ENCODE data around the gene TNFRSF14.

DNA sequence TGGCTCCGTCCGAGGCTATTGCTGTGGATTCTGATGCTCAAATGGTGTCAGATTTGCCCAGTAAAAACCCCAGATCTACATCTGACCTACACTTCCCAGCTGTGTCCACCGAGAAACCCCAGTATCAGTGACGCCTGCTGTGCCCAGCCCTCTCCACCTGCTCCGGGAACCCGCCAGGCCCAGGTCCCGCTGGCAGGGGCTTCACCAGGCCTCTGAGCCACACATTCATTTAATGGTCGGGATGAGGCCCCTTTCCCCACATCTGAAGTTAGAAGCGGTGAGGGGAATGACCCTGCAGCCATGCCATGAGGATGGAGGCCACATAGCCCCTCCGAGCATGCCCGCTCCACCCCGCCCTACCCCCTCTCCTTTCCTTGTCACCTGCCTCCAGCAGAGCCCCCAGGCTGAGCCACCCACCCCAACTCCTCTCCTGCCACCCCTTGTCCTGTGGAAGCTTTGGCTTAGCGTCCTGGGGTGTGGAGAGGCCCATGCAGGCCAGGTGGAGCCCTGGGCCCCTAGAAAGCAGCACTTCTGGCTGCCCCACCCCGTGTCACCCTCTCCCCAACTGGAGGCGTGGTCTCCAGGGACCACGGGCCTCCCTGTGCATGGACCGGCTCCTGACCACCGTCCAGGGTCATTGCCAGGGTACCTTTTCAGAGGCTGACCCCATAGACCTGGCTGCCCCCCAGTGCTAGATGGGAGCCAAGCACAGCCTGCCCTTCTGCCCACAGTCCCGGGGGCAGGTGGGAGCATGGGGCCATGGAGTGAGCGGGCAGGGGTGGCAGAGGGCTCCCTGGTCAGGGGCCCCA is 8.0 kb downstream of the TNFRSF14 start:
- TF ChIP-seq CREB1 (IDR thresholded peaks at IDR 0.05; ENCODE audit: low read depth), result no peak
- TF ChIP-seq, protein P1, sequence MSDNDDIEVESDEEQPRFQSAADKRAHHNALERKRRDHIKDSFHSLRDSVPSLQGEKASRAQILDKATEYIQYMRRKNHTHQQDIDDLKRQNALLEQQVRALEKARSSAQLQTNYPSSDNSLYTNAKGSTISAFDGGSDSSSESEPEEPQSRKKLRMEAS (IDR thresholded peaks at IDR 0.05), result no peak
- TF ChIP-seq RAD21 (IDR thresholded peaks at IDR 0.05; ENCODE audit: low read depth), result no peak
- no peak for TF ChIP-seq ZBTB7A (IDR thresholded peaks at IDR 0.05; ENCODE audit: low read depth)
